Astrocyte (in vitro differentiated cells and primary cell): ENCODE results near the gene PLEKHG4B. TPM values are rescaled to one million over a fixed set of nuclear protein-coding genes. Genes with fewer than 3 reads are reported as not detected.

ENCODE experiments used
- DNase-seq: peaks from one replicate; pipeline ENCODE4 v3.0.0-alpha.2; 2010; ENCODE audit warnings: low read depth
- FAIRE-seq: peaks from 2 replicates; lab custom pipeline; 2011; peaks lifted over from hg19 to GRCh38; lab: Jason Lieb, UNC
- H2AFZ ChIP-seq: 2 replicates; pipeline ENCODE4 v1.6.0; 2012; ENCODE audit warnings: low read depth, low read length, inconsistent platforms
- H3K27ac ChIP-seq: 2 replicates; pipeline ENCODE4 v1.5.1; 2011; ENCODE audit warnings: low read depth, low read length, inconsistent platforms
- H3K27me3 ChIP-seq: 2 replicates; pipeline ENCODE4 v1.6.0; 2011; ENCODE audit warnings: low read length, inconsistent platforms; ENCODE audit not compliant: insufficient read depth
- H3K36me3 ChIP-seq: 2 replicates; pipeline ENCODE4 v1.5.1; 2011; ENCODE audit warnings: low read length, inconsistent platforms; ENCODE audit not compliant: insufficient read depth
- H3K4me1 ChIP-seq: 2 replicates; pipeline ENCODE4 v1.5.1; 2011; ENCODE audit warnings: low read length, inconsistent platforms; ENCODE audit not compliant: insufficient read depth
- H3K4me2 ChIP-seq: 2 replicates; pipeline ENCODE4 v1.6.0; 2012; ENCODE audit warnings: low read length, inconsistent platforms
- H3K4me3 ChIP-seq: 2 replicates; pipeline ENCODE4 v1.5.1; 2011; ENCODE audit warnings: low read depth, mild to moderate bottlenecking, low read length, inconsistent platforms; ENCODE audit not compliant: insufficient read depth
- H3K79me2 ChIP-seq: 2 replicates; pipeline ENCODE4 v1.6.0; 2012; ENCODE audit warnings: mild to moderate bottlenecking, low read length, inconsistent platforms; ENCODE audit not compliant: insufficient read depth
- H3K9ac ChIP-seq: 2 replicates; pipeline ENCODE4 v1.6.0; 2012; ENCODE audit warnings: mild to moderate bottlenecking, low read length, inconsistent platforms
- H3K9me3 ChIP-seq: 2 replicates; pipeline ENCODE4 v1.5.1; 2012; ENCODE audit warnings: low read depth, mild to moderate bottlenecking, low read length, inconsistent platforms; ENCODE audit not compliant: insufficient read depth
- H4K20me1 ChIP-seq: 2 replicates; pipeline ENCODE4 v1.6.0; 2012; ENCODE audit warnings: low read length, inconsistent platforms; ENCODE audit not compliant: insufficient read depth
- H3K27ac Mint-ChIP-seq: one replicate; pipeline ENCODE4 v1.8.0; 2021; ENCODE audit warnings: mild to moderate bottlenecking, mixed read lengths; ENCODE audit not compliant: unreplicated experiment
- H3K27me3 Mint-ChIP-seq: one replicate; pipeline ENCODE4 v1.8.0; 2021; ENCODE audit warnings: low read depth, mixed read lengths; ENCODE audit not compliant: unreplicated experiment
- H3K36me3 Mint-ChIP-seq: one replicate; pipeline ENCODE4 v1.8.0; 2021; ENCODE audit warnings: low read depth, mixed read lengths; ENCODE audit not compliant: unreplicated experiment
- H3K4me1 Mint-ChIP-seq: one replicate; pipeline ENCODE4 v1.8.0; 2021; ENCODE audit warnings: low read depth, mixed read lengths; ENCODE audit not compliant: unreplicated experiment
- H3K4me3 Mint-ChIP-seq: one replicate; pipeline ENCODE4 v1.8.0; 2021; ENCODE audit warnings: mild to moderate bottlenecking, moderate library complexity, mixed read lengths; ENCODE audit not compliant: unreplicated experiment
- H3K9me3 Mint-ChIP-seq: one replicate; pipeline ENCODE4 v1.8.0; 2021; ENCODE audit warnings: mild to moderate bottlenecking, mixed read lengths; ENCODE audit not compliant: unreplicated experiment
- EZH2 ChIP-seq: IDR thresholded peaks from 2 replicates; pipeline ENCODE4 v1.6.1; 2012; ENCODE audit warnings: mild to moderate bottlenecking, low read length, inconsistent platforms; ENCODE audit not compliant: insufficient read depth
- total RNA-seq: library from RNA; stranded (reverse); gene quantifications from 2 replicates; pipeline ENCODE4 v1.2.1, GENCODE V29; 2021
- TF ChIP-seq, protein P1 (sequence below): IDR thresholded peaks from 2 replicates; pipeline ENCODE4 v1.5.1; 2011; ENCODE audit warnings: low read depth, mild to moderate bottlenecking, inconsistent platforms, low read length, moderate library complexity; ENCODE audit not compliant: insufficient read depth

Gene PLEKHG4B
- total RNA-seq, 1 donor from 2014 or later, result 8.1 TPM

DNA sequence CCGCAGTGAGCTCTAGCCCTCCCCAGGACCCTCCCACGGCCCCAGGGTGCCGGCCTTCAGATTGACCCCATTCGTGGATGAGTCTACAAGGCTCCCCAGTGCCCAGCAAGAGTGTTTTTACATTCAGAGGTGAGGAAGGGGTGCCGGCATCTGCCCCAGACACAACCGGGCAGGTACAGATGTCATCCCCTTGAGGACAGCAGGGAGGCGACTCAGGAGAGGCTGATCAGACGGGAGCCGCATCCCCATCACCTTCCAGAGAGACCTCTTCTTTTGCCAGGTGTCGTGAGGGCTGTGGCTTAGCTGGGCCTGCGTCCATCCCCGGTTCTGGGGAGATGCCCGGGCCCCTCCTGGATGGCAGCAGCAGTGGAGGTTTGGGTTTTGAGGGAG, 95.1 kb downstream of the PLEKHG4B start:
- Histone ChIP-seq H2AFZ (no peak overlapping the region), H3K4me2 (no peak overlapping the region), H3K9ac (no peak overlapping the region), H3K9me3 (no peaks in the 10 kb centered on the region), H3K36me3 (peaks cover 3% of the 10 kb centered on the region), H4K20me1 (peaks cover 3% of the 10 kb centered on the region), H3K4me3 (no peak overlapping the region), H3K4me1 (peaks cover 11% of the 10 kb centered on the region), H3K79me2 (no peaks in the 10 kb centered on the region), H3K27me3 (peaks cover 3% of the 10 kb centered on the region), H3K27ac (no peak overlapping the region)
- H3K27me3 Mint-ChIP-seq, result peaks cover 18% of the 10 kb centered on the region
- no peak for DNase-seq
- FAIRE-seq, result no peak
- no peak overlapping the region for H3K27ac Mint-ChIP-seq
- H3K36me3 Mint-ChIP-seq, result peaks cover 5% of the 10 kb centered on the region
- TF ChIP-seq EZH2, result no peak
- TF ChIP-seq, protein P1, sequence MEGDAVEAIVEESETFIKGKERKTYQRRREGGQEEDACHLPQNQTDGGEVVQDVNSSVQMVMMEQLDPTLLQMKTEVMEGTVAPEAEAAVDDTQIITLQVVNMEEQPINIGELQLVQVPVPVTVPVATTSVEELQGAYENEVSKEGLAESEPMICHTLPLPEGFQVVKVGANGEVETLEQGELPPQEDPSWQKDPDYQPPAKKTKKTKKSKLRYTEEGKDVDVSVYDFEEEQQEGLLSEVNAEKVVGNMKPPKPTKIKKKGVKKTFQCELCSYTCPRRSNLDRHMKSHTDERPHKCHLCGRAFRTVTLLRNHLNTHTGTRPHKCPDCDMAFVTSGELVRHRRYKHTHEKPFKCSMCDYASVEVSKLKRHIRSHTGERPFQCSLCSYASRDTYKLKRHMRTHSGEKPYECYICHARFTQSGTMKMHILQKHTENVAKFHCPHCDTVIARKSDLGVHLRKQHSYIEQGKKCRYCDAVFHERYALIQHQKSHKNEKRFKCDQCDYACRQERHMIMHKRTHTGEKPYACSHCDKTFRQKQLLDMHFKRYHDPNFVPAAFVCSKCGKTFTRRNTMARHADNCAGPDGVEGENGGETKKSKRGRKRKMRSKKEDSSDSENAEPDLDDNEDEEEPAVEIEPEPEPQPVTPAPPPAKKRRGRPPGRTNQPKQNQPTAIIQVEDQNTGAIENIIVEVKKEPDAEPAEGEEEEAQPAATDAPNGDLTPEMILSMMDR, result no peak
- no peaks in the 10 kb centered on the region for H3K9me3 Mint-ChIP-seq
- no peak overlapping the region for H3K4me3 Mint-ChIP-seq
- peaks cover 2% of the 10 kb centered on the region for H3K4me1 Mint-ChIP-seq

DNA sequence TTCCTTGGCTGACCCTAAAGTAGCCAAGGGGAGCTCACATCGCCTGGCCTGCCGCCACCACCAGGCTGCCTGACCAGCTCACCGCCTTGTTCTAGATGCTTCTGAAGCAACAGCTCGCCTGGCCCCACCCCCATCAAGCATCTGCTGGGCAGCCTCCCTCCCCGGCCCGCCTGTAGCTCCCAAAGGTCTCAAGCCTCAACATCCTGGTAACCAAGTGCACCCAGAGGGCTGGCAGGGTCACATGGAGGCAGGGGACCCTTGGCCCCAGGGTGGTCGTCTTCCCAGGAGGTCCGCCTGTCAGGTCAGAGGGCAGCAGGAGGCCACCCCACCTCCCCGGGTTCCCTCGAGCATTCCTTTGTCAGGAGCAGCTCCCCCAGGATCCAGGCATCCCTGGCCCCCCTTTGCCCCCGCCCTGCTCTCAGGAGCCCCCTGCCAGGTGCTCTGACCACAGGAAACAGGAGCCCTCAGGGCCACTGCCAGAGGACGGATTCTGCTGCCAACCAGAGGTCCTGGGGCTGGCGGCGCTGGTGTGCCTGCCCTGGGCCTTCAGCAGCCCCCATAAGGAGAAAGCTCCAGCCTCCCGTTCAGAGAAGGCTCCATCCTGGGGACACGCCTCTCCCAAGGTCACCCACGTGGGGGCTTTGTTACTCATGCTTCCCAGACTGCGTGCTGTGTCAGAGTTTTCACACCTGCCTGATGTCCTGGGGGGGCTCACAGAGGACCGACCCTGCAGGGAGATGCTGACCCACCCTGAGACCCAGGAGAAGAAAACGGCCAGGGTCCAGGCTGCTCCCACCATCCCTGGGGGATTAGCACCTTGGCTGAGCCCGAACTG, 95.9 kb downstream of the PLEKHG4B start:
- H3K27ac Mint-ChIP-seq, result no peak overlapping the region
- no peak overlapping the region for H3K4me3 Mint-ChIP-seq
- H2AFZ ChIP-seq, result peak overlapping the region; percentile 72
- H3K4me1 Mint-ChIP-seq, result peaks cover 2% of the 10 kb centered on the region
- H3K4me1 ChIP-seq, result peaks cover 11% of the 10 kb centered on the region
- no peaks in the 10 kb centered on the region for H3K9me3 Mint-ChIP-seq
- peak overlapping the region; percentile 81 for H3K4me2 ChIP-seq
- TF ChIP-seq EZH2, result no peak
- TF ChIP-seq, protein P1, result no peak
- peaks cover 9% of the 10 kb centered on the region for H3K27me3 ChIP-seq
- no peaks in the 10 kb centered on the region for H3K79me2 ChIP-seq
- H3K27me3 Mint-ChIP-seq, result peaks cover 18% of the 10 kb centered on the region
- H3K36me3 ChIP-seq, result no peaks in the 10 kb centered on the region
- DNase-seq (no peak), FAIRE-seq (no peak)
- H3K27ac ChIP-seq, result no peak overlapping the region
- H3K9me3 ChIP-seq, result no peaks in the 10 kb centered on the region
- peaks cover 6% of the 10 kb centered on the region for H3K36me3 Mint-ChIP-seq
- H3K9ac ChIP-seq, result peak overlapping the region; percentile 36
- H3K4me3 ChIP-seq, result peak overlapping the region; percentile 9
- peaks cover 3% of the 10 kb centered on the region for H4K20me1 ChIP-seq
